HEK293T (cell line): Measurements from ENCODE around the gene ZWILCH.

Experiments
- CTCF ChIA-PET: fragments of 350-600 bp; formaldehyde crosslinking; extraction: SDS; loops from one replicate; lab custom pipeline; 2021; ENCODE audit warnings: antibody characterized with exemption, inconsistent platforms; lab: Yijun Ruan, JAX
- POLR2A ChIA-PET: fragments of 350-600 bp; formaldehyde crosslinking; extraction: SDS; loops from one replicate; lab custom pipeline; 2020; ENCODE audit warnings: antibody characterized with exemption, inconsistent platforms; lab: Yijun Ruan, JAX
- DNase-seq: peaks from one replicate; pipeline ENCODE4 v3.0.0; 2012; ENCODE audit warnings: mixed read lengths; ENCODE audit errors: extremely low spot score
- ARNT ChIP-seq: fragments of 450-650 bp; IDR thresholded peaks from 2 replicates; pipeline ENCODE4 v1.6.1; 2017; ENCODE audit warnings: mild to moderate bottlenecking
- BHLHE40 ChIP-seq: fragments of 450-650 bp; IDR thresholded peaks from 2 replicates; pipeline ENCODE4 v1.6.1; 2016; ENCODE audit warnings: mild to moderate bottlenecking, moderate library complexity, borderline replicate concordance
- CTBP1 ChIP-seq: fragments of 450-650 bp; IDR thresholded peaks from 2 replicates; pipeline ENCODE4 v1.6.1; 2016; ENCODE audit warnings: borderline replicate concordance
- ELF4 ChIP-seq: fragments of 450-650 bp; IDR thresholded peaks from 2 replicates; pipeline ENCODE4 v1.6.1; 2017; ENCODE audit warnings: antibody characterized with exemption
- FOXA1 ChIP-seq: fragments of 450-650 bp; IDR thresholded peaks from 2 replicates; pipeline ENCODE4 v1.6.1; 2016; ENCODE audit warnings: mild to moderate bottlenecking
- FOXK2 ChIP-seq: fragments of 450-650 bp; IDR thresholded peaks from 2 replicates; pipeline ENCODE4 v1.6.1; 2016; ENCODE audit warnings: mild to moderate bottlenecking
- FOXM1 ChIP-seq: fragments of 450-650 bp; IDR thresholded peaks from 2 replicates; pipeline ENCODE4 v1.6.1; 2017; ENCODE audit warnings: mild to moderate bottlenecking, borderline replicate concordance
- HDGF ChIP-seq: fragments of 450-650 bp; IDR thresholded peaks from 2 replicates; pipeline ENCODE4 v1.6.1; 2017; ENCODE audit warnings: antibody characterized with exemption, borderline replicate concordance
- L3MBTL2 ChIP-seq: fragments of 450-650 bp; conservative IDR thresholded peaks from 2 replicates; pipeline ENCODE4 v1.6.1; 2016; ENCODE audit warnings: mild to moderate bottlenecking
- LEF1 ChIP-seq: fragments of 450-650 bp; IDR thresholded peaks from 2 replicates; pipeline ENCODE4 v1.6.1; 2017; ENCODE audit warnings: mild to moderate bottlenecking, borderline replicate concordance
- NFRKB ChIP-seq: fragments of 450-650 bp; IDR thresholded peaks from 2 replicates; pipeline ENCODE4 v1.6.1; 2016; ENCODE audit warnings: mild to moderate bottlenecking, moderate library complexity
- PKNOX1 ChIP-seq: fragments of 450-650 bp; IDR thresholded peaks from 2 replicates; pipeline ENCODE4 v1.6.1; 2016
- SP1 ChIP-seq: fragments of 450-650 bp; IDR thresholded peaks from 2 replicates; pipeline ENCODE4 v1.6.1; 2017
- SUZ12 ChIP-seq: fragments of 450-650 bp; IDR thresholded peaks from 2 replicates; pipeline ENCODE4 v1.6.1; 2016; ENCODE audit warnings: mild to moderate bottlenecking
- TARDBP ChIP-seq: fragments of 450-650 bp; IDR thresholded peaks from 2 replicates; pipeline ENCODE4 v1.6.1; 2016
- ZNF384 ChIP-seq: fragments of 450-650 bp; IDR thresholded peaks from 2 replicates; pipeline ENCODE4 v1.6.1; 2016

The ZWILCH gene

GRCh38 chr15:66565141-66565641 is 60.1 kb downstream of the ZWILCH start:
- DNase-seq = no peak
- CTCF ChIA-PET = interaction anchor here (1.4 kb wide), 1 partner anchor 66 kb away, joined by 4 read pairs; no protein-coding TSS in a partner anchor
- POLR2A ChIA-PET = interaction anchor here (1.4 kb wide), 1 partner anchor 60 kb away, joined by 5 read pairs; the partner anchor contains the start of genes RPL4 and ZWILCH
- no peak for TF ChIP-seq L3MBTL2
- no peak for TF ChIP-seq FOXM1
- TF ChIP-seq CTBP1 = no peak
- TF ChIP-seq PKNOX1 = no peak
- TF ChIP-seq ELF4 = no peak
- TF ChIP-seq SP1 = no peak
- no peak for TF ChIP-seq HDGF
- TF ChIP-seq FOXK2 = no peak

- TF ChIP-seq FOXK2 = no peak
- no peak for TF ChIP-seq FOXM1
- TF ChIP-seq CTBP1 = no peak
- TF ChIP-seq TARDBP = no peak
- TF ChIP-seq FOXA1 = no peak
- TF ChIP-seq LEF1 = no peak
- CTCF ChIA-PET = interaction anchor here (0.7 to 2.8 kb wide), 3 partner anchors 14 to 67 kb away, joined by 4 to 11 read pairs (median 4); no protein-coding TSS in a partner anchor
- POLR2A ChIA-PET = interaction anchor here (0.6 to 1.4 kb wide), 2 partner anchors 16 to 60 kb away, joined by 3 to 5 read pairs; partner anchors contain the start of genes RPL4 and ZWILCH
- no peak for DNase-seq
Measured at GRCh38 chr15:66565741-66566144, 60.6 kb downstream of the ZWILCH start, which contains the start of gene LCTL. TSS of gene LCTL (minus strand) at chr15:66565998. CDS start at chr15:66565365, 633 bp downstream.

- CTCF ChIA-PET = interaction anchor here (0.5 to 2.8 kb wide), 12 partner anchors 10 to 1257 kb away, joined by 3 to 11 read pairs (median 3); no protein-coding TSS in a partner anchor
- POLR2A ChIA-PET = no interaction called here
- no peak for TF ChIP-seq TARDBP
- no peak for TF ChIP-seq LEF1
- TF ChIP-seq ELF4 = no peak
- TF ChIP-seq ARNT = no peak
- no peak for TF ChIP-seq SUZ12
- no peak for TF ChIP-seq ZNF384
- no peak for TF ChIP-seq FOXM1
- TF ChIP-seq FOXK2 = no peak
- no peak for TF ChIP-seq NFRKB
- no peak for TF ChIP-seq PKNOX1
- TF ChIP-seq L3MBTL2 = no peak
- no peak for TF ChIP-seq HDGF
- TF ChIP-seq BHLHE40 = no peak
- TF ChIP-seq FOXA1 = no peak
- TF ChIP-seq SP1 = no peak
- no peak for TF ChIP-seq CTBP1
- DNase-seq = peak; percentile 87
Measured at GRCh38 chr15:66566963-66567531, 61.9 kb downstream of the ZWILCH start.

- POLR2A ChIA-PET = no interaction called here
- CTCF ChIA-PET = interaction anchor here (0.7 to 2.8 kb wide), 3 partner anchors 11 to 18 kb away, joined by 3 to 11 read pairs (median 10); no protein-coding TSS in a partner anchor
- DNase-seq = no peak
- TF ChIP-seq PKNOX1 (no peak), FOXM1 (no peak)
Measured at GRCh38 chr15:66567897-66568296, 62.8 kb downstream of the ZWILCH start.

GRCh38 chr15:66569461-66570137 is 64.5 kb downstream of the ZWILCH start:
- ChIA-PET POLR2A (no interaction called here), CTCF (no interaction called here)
- TF ChIP-seq CTBP1 (no peak), ARNT (no peak), LEF1 (no peak), TARDBP (no peak), SP1 (no peak), SUZ12 (no peak), ZNF384 (no peak), L3MBTL2 (no peak), FOXM1 (no peak), PKNOX1 (no peak), HDGF (no peak), FOXA1 (no peak), BHLHE40 (no peak), FOXK2 (no peak), NFRKB (no peak), ELF4 (no peak)
- DNase-seq = peak; percentile 3
